Measurements from ENCODE around the gene PPIE.
A peak's percentile ranks its signal among the peaks of the same experiment; 100 is the strongest.
"Not testable (repeated sequence)": the region's sequence is repeated elsewhere in the genome, so short reads cannot be mapped to it uniquely, and the experiment has no call there.

Gene PPIE

DNA sequence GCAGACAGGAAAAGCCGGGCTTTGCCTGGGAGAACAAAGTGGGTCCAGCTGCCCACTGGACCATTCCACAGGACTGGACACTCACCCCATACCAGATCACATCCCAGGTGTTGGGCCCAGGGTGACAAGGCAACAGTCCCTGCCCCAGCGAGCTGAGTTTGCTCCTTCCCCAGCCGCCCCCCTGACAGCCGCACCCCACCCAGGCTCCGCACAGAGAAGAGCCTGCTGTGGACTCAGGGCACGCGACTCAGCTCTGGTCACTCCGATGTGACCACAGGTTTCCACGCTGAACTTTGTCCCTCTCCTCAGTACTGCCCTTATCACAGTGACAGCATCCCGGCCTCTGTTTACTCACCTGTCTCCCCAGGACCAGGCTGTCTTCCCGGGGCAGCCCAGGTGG lies 48.8 kb downstream of the PPIE start:
- DNase-seq (ENCODE audit: low read depth): no peak
- TF ChIP-seq, protein P1, sequence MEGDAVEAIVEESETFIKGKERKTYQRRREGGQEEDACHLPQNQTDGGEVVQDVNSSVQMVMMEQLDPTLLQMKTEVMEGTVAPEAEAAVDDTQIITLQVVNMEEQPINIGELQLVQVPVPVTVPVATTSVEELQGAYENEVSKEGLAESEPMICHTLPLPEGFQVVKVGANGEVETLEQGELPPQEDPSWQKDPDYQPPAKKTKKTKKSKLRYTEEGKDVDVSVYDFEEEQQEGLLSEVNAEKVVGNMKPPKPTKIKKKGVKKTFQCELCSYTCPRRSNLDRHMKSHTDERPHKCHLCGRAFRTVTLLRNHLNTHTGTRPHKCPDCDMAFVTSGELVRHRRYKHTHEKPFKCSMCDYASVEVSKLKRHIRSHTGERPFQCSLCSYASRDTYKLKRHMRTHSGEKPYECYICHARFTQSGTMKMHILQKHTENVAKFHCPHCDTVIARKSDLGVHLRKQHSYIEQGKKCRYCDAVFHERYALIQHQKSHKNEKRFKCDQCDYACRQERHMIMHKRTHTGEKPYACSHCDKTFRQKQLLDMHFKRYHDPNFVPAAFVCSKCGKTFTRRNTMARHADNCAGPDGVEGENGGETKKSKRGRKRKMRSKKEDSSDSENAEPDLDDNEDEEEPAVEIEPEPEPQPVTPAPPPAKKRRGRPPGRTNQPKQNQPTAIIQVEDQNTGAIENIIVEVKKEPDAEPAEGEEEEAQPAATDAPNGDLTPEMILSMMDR (conservative IDR thresholded peaks at IDR 0.05; ENCODE audit: low read depth, low read length): no peak

DNA sequence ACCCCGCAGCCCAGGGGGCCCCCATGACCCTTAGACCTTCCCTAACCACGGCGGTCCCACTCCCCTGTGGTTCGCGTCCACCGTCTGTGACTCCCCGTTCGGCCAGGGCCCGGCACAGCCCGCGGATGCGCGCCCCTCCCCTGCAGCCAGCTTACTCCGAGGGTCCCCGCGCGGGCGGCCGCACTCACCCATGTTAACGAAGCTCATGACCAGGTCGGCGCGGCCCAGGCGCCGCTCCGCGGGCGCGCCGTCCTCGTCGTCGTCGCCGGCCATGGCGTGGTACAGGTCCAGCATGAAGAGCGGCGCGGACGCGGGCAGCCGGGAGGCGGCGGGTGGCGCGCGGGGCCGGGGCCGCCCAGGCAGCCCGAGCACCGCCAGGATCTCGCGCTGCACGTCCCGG lies 49.3 kb downstream of the PPIE start:
- DNase-seq (ENCODE audit: low read depth); H3K4me3 ChIP-seq (ENCODE audit: low read length): not testable (repeated sequence)

More for the DNA sequence above, 48.8 kb downstream of the PPIE start:
- H3K4me3 ChIP-seq (ENCODE audit: low read length): no peak overlapping the region

DNA sequence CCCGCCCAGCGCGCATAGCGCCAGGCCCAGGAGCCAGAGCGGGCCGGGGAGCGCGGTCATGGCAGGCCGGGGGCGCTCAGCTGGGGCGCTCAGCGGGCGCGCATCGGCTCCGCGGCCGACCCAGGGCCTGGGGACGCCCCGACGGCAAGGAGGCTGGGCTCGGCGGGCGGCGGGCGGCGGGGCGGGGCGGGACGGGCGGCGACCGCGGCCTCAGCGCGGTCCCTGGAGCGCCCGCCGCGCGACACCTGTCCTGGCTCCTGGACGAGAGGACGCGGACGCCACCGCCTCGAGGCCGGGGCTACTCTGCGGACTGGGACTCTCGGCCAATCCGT lies 49.7 kb downstream of the PPIE start:
- H3K4me3 ChIP-seq (ENCODE audit: low read length): peak overlapping the region; percentile 32
- TF ChIP-seq, protein P1 (conservative IDR thresholded peaks at IDR 0.05; ENCODE audit: low read depth, low read length): no peak
- no peak for DNase-seq (ENCODE audit: low read depth)

DNA sequence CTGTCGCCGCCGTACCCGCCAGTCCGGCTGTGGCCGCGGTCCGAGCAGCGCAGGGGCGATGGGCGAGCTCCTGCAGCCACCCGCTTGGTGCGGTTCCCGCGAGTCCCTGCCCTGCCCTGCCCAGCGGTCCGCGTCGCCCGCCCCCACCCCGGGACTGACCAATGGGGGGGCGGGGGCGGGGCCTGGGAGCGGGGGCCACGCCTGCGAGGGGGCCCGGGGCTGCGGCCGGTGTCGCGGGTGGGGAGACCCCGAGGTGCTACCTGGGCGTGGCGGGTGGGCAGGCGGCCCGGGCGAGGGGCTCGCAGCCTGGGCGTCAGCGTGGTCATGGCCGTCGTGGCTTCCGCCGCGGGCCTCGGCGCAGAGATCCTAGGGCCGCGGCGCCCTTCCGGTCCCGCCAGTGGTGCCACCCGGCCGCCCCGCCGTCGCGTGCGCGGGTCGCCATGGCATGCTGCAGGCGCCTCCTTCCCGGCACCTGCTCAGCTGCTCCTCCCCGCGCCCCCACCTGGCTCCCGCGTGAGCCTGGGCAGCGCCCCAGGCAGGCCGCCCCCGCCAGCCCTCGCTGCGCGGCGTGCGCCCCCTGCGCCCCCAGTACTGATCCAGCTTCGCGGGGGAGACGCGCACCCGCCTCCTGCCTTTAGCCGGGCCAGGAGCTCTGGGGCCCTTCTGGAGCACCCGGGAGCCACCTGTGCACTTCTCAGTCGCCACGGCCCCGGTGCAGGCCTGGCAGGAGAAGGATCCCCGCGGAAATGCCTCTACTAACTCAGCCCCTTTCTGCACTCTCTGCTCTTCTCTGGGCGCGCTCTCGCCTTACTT lies 50.3 kb downstream of the PPIE start, which contains the start of gene BMP8B:
BMP8B (minus strand) TSS at position 108 of the 813 bp plus-strand sequence. CDS start 380 bp downstream, outside the sequence.
- DNase-seq (ENCODE audit: low read depth): no peak
- H3K4me3 ChIP-seq (ENCODE audit: low read length): peak within 1 kb of the TSS; percentile 32
- TF ChIP-seq, protein P1 (conservative IDR thresholded peaks at IDR 0.05; ENCODE audit: low read depth, low read length): no peak

DNA sequence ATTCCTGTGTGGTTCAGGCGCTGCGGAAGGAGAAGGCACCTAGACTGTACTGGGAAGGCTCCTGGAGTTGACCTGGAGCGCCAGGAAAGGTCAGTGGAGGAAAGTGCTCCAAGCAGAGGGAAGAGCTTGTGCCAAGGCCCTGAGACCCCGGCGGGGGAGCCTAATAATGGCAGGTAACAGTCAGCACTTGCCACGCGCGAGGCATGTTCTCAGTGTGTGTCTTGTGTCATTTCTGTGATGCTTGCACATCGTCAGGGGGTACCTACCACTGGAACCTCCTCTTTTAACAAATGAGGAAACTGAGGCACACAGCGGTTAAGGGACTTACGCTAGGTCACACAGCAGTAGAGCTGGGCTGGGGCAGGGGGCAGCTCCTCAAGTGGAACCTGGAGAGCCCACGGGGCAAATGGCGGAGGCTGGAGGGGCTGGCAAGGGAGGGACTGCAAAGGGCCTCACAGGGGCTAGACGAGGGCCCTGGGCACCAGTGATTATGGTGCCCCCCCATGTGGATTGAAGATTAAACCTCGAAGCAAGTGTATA lies 51.0 kb downstream of the PPIE start:
- no peak overlapping the region for H3K4me3 ChIP-seq (ENCODE audit: low read length)
- TF ChIP-seq, protein P1 (conservative IDR thresholded peaks at IDR 0.05; ENCODE audit: low read depth, low read length): no peak
- no peak for DNase-seq (ENCODE audit: low read depth)

DNA sequence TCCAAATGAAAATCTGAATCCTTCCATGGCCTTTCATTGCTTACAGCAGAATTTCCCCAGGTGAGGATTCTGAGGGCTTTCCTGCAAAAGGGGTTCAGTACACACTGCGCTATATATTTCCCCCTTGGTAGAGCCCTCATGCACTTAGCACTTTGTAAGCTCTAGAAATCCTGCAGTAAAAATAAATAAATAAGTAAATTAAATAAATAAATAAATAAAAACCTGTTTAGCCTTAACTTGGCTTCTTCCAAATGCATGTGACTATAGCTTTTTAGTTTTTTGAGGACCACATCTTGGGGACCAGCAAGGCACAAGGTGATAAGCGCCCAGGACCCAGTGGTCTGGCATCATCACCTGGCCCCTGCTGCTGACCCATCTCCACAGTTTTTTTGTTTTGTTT lies 53.2 kb downstream of the PPIE start:
- no peak for DNase-seq (ENCODE audit: low read depth)
- TF ChIP-seq, protein P1 (conservative IDR thresholded peaks at IDR 0.05; ENCODE audit: low read depth, low read length): no peak
- no peak overlapping the region for H3K4me3 ChIP-seq (ENCODE audit: low read length)

DNA sequence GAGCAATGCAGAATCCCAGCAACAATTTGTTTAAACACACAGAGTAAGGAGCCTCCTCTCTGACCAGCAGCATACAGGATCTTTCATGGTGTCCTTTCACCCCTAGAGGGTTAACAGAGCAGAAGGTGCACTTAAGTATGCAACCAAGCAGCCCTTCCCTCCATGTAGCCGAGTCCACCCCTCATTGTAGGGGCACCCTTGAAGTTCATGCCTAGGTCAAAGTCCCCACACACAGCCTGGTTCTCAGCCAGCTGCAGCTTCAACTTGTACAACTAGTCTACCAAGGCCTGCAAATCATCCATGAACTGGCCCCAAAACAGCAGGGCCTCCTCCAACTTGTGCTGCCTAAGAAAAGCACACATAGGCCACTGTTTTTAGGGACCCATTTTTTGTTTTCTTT lies 57.0 kb downstream of the PPIE start:
- no peak overlapping the region for H3K4me3 ChIP-seq (ENCODE audit: low read length)
- TF ChIP-seq, protein P1 (conservative IDR thresholded peaks at IDR 0.05; ENCODE audit: low read depth, low read length): no peak
- no peak for DNase-seq (ENCODE audit: low read depth)
